ENCODE data around the gene SALL2. TPM values are rescaled to one million over a fixed set of nuclear protein-coding genes. Genes with fewer than 3 reads are reported as not detected.
A peak's percentile ranks its signal among the peaks of the same experiment; 100 is the strongest.

SALL2 gene
- total RNA-seq, 1 experiment from 2014 or later, result 239 TPM

DNA sequence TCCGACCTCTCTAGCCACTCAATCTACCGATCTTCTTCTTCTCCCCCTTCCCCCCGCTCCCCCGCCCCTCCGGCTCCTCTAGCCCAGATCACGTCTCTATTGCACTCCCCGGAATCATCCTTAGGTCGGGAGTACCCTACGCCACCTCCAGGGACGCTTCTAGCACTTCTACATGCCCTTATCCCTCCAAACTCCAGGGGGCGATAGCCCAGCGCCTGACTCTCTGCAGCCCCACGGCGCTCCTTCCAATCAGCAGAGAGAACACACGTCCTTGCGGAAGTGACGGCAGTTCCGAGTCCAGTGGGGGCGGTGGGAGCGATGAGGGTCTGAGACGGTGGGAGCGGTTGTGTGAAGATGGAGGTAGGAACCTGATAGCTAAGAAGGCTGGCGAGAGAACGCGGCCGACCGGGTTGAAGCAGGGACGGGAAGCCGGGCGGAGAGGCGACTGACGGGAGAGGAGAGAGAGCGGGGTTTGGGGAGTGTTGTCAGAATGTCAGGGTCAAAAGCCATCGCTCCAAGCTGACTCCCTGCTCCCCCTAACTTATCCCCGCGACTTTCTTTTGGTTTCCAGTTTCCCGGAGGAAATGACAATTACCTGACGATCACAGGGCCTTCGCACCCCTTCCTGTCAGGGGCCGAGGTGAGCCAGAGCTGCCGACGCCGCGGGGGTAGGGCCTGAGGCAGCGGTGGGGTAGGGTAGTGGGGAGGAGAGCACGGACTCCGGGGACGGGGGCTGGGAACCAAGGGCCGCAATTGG is 49.0 kb downstream of the SALL2 start, which contains the start of the genes RAB2B and TOX4 (continued):
- TF ChIP-seq, protein P1, sequence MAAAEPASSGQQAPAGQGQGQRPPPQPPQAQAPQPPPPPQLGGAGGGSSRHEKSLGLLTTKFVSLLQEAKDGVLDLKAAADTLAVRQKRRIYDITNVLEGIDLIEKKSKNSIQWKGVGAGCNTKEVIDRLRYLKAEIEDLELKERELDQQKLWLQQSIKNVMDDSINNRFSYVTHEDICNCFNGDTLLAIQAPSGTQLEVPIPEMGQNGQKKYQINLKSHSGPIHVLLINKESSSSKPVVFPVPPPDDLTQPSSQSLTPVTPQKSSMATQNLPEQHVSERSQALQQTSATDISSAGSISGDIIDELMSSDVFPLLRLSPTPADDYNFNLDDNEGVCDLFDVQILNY (CRISPR knock-in tag; IDR thresholded peaks at IDR 0.05), result no peak

DNA sequence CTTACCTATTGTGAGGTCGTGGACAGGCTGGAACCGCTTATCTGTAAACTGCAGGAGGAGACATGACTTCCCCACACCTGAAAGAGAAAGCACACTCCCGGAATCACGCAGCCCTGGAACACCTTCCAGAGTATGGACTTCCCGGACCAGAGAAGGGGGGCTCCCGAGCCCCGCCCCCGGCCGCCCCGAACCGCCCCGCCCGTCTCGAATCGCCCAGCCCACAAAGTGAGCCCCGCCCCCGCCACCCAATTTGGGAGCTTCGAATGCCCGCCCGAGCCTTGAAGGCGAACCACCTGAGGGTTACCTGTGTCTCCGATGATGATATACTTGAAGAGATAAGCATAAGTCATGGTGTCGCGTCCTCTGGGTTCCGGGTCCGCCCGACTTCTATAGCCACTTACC is 49.6 kb downstream of the SALL2 start:
- POLR2A ChIA-PET, result interaction anchor here (0.5 to 2.0 kb wide), 4 partner anchors 21 to 96 kb away, joined by 3 to 10 read pairs (median 6); partner anchors contain the start of genes CHD8, METTL3 and SALL2
- CTCF ChIA-PET, result interaction anchor here (0.6 to 3.9 kb wide), 15 partner anchors 15 to 130 kb away, joined by 3 to 21 read pairs (median 5); partner anchors contain the start of genes CHD8, METTL3 and SALL2
- ATAC-seq (peak; percentile 50), DNase-seq (ENCODE audit: low spot score) (peak; percentile 81)
- Mint-ChIP-seq H3K36me3 (peaks cover 30% of the 10 kb centered on the region), H3K4me3 (peak overlapping the region; percentile 100), H3K27ac (peak overlapping the region; percentile 97), H3K4me1 (peaks cover 12% of the 10 kb centered on the region), H3K9me3 (no peaks in the 10 kb centered on the region), H3K27me3 (ENCODE audit: low read depth) (no peaks in the 10 kb centered on the region)
- TF ChIP-seq ZNF219 (CRISPR knock-in tag; IDR thresholded peaks at IDR 0.05; ENCODE audit: borderline replicate concordance) (no peak), RORB (CRISPR knock-in tag; IDR thresholded peaks at IDR 0.05) (no peak), FOXK1 (CRISPR knock-in tag; IDR thresholded peaks at IDR 0.05) (no peak), MYBL2 (CRISPR knock-in tag; IDR thresholded peaks at IDR 0.05) (no peak), GABPB1 (CRISPR knock-in tag; IDR thresholded peaks at IDR 0.05) (no peak), NFYB (CRISPR knock-in tag; conservative IDR thresholded peaks at IDR 0.05; ENCODE audit: low read depth) (no peak), ATF6 (CRISPR knock-in tag; IDR thresholded peaks at IDR 0.05) (no peak), ZNF396 (CRISPR knock-in tag; IDR thresholded peaks at IDR 0.05; ENCODE audit: borderline replicate concordance) (no peak), ELF4 (CRISPR knock-in tag; IDR thresholded peaks at IDR 0.05; ENCODE audit: low read depth) (no peak), CREB1 (CRISPR knock-in tag; IDR thresholded peaks at IDR 0.05) (no peak), TCF7 (CRISPR knock-in tag; IDR thresholded peaks at IDR 0.05; ENCODE audit: low read depth) (no peak), NFE2L1 (CRISPR knock-in tag; IDR thresholded peaks at IDR 0.05) (no peak), KAT7 (CRISPR knock-in tag; IDR thresholded peaks at IDR 0.05; ENCODE audit: borderline replicate concordance) (no peak), ZNF317 (CRISPR knock-in tag; IDR thresholded peaks at IDR 0.05; ENCODE audit: borderline replicate concordance, low read depth) (no peak)
- TF ChIP-seq, protein P2, sequence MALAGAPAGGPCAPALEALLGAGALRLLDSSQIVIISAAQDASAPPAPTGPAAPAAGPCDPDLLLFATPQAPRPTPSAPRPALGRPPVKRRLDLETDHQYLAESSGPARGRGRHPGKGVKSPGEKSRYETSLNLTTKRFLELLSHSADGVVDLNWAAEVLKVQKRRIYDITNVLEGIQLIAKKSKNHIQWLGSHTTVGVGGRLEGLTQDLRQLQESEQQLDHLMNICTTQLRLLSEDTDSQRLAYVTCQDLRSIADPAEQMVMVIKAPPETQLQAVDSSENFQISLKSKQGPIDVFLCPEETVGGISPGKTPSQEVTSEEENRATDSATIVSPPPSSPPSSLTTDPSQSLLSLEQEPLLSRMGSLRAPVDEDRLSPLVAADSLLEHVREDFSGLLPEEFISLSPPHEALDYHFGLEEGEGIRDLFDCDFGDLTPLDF (CRISPR knock-in tag; IDR thresholded peaks at IDR 0.05), result no peak
- TF ChIP-seq, protein P3, sequence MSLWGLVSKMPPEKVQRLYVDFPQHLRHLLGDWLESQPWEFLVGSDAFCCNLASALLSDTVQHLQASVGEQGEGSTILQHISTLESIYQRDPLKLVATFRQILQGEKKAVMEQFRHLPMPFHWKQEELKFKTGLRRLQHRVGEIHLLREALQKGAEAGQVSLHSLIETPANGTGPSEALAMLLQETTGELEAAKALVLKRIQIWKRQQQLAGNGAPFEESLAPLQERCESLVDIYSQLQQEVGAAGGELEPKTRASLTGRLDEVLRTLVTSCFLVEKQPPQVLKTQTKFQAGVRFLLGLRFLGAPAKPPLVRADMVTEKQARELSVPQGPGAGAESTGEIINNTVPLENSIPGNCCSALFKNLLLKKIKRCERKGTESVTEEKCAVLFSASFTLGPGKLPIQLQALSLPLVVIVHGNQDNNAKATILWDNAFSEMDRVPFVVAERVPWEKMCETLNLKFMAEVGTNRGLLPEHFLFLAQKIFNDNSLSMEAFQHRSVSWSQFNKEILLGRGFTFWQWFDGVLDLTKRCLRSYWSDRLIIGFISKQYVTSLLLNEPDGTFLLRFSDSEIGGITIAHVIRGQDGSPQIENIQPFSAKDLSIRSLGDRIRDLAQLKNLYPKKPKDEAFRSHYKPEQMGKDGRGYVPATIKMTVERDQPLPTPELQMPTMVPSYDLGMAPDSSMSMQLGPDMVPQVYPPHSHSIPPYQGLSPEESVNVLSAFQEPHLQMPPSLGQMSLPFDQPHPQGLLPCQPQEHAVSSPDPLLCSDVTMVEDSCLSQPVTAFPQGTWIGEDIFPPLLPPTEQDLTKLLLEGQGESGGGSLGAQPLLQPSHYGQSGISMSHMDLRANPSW (CRISPR knock-in tag; conservative IDR thresholded peaks at IDR 0.05; ENCODE audit: low read depth), result no peak
- TF ChIP-seq, protein P4, sequence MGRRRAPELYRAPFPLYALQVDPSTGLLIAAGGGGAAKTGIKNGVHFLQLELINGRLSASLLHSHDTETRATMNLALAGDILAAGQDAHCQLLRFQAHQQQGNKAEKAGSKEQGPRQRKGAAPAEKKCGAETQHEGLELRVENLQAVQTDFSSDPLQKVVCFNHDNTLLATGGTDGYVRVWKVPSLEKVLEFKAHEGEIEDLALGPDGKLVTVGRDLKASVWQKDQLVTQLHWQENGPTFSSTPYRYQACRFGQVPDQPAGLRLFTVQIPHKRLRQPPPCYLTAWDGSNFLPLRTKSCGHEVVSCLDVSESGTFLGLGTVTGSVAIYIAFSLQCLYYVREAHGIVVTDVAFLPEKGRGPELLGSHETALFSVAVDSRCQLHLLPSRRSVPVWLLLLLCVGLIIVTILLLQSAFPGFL (CRISPR knock-in tag; IDR thresholded peaks at IDR 0.05; ENCODE audit: borderline replicate concordance), result no peak
- TF ChIP-seq, protein P5, sequence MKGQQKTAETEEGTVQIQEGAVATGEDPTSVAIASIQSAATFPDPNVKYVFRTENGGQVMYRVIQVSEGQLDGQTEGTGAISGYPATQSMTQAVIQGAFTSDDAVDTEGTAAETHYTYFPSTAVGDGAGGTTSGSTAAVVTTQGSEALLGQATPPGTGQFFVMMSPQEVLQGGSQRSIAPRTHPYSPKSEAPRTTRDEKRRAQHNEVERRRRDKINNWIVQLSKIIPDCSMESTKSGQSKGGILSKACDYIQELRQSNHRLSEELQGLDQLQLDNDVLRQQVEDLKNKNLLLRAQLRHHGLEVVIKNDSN (CRISPR knock-in tag; IDR thresholded peaks at IDR 0.05), result no peak
- TF ChIP-seq, protein P1 (CRISPR knock-in tag; IDR thresholded peaks at IDR 0.05), result no peak
